ENCODE data around the gene MFSD6L.

MFSD6L gene

DNA sequence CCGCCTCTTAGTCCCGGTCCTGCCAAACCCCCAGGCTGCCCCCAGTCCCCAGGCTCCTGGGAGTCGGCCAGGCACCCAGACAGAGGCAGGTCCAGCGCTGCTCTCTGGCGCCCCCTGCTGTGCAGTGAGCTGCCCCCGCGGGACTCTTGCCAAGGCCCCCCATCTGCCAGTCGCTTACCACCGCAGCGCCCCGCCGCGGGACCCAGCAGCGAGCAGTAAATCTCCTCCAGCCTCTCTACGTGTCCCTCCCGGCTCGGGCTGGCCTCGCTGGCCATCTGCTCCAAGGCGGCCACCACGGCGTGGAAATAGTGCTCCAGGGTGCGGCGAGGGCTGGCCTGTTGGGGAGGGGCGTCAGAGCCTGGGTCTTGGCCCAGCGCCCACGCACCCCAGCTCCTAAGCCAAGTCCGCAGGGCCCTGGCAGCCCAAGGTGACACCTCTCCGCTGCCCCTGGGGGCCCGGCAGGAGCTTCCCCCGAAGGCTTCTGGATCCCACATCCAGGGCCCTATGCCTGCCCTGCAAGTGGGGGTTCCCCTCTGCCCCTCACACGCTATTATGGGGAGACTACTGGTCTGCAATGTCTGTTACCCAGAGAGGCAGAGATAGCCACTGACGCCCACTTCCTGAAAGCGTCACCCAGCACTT lies 33.7 kb upstream of the MFSD6L start:
- POLR2A ChIA-PET = no interaction called here
- no peak for DNase-seq (ENCODE audit: low read depth, low spot score)
- CTCF ChIA-PET = no interaction called here
- H3K4me3 ChIP-seq (ENCODE audit: low read depth, low read length) = no peak overlapping the region
- TF ChIP-seq, protein P1, sequence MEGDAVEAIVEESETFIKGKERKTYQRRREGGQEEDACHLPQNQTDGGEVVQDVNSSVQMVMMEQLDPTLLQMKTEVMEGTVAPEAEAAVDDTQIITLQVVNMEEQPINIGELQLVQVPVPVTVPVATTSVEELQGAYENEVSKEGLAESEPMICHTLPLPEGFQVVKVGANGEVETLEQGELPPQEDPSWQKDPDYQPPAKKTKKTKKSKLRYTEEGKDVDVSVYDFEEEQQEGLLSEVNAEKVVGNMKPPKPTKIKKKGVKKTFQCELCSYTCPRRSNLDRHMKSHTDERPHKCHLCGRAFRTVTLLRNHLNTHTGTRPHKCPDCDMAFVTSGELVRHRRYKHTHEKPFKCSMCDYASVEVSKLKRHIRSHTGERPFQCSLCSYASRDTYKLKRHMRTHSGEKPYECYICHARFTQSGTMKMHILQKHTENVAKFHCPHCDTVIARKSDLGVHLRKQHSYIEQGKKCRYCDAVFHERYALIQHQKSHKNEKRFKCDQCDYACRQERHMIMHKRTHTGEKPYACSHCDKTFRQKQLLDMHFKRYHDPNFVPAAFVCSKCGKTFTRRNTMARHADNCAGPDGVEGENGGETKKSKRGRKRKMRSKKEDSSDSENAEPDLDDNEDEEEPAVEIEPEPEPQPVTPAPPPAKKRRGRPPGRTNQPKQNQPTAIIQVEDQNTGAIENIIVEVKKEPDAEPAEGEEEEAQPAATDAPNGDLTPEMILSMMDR (IDR thresholded peaks at IDR 0.05; ENCODE audit: insufficient read depth, low read length, missing control alignments) = peak; percentile 16

DNA sequence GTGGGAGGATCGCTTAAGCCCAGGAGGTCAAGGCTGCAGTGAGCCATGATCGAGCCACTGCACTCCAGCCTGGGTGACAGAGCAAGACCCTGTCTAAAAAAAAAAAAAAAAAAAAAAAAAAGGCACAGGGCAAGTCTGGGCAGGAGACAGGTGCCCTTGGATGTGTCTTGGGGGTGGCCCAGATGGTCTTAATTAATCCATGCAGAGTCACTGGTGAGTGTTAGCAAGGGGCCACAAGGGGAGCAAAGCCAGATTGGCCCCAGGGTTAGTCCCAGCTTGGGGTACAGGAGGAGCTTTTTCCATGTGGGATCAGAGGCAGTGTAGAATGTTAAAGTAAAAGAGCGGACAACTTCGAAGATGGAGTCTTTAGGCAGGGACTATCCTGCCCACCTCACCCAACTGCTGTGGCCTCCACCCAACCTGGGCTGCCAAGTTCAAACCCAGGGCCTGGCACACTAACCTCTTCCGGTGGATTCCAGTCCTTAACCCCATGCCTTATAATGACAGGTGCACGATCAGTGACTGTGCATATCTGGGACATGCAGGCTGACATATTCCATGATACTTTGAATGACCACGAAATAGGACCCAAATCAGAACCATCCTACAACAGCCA lies 32.2 kb upstream of the MFSD6L start:
- no peak for DNase-seq (ENCODE audit: low read depth, low spot score)
- CTCF ChIA-PET = no interaction called here
- POLR2A ChIA-PET = no interaction called here
- TF ChIP-seq, protein P1 (IDR thresholded peaks at IDR 0.05; ENCODE audit: insufficient read depth, low read length, missing control alignments) = no peak
- no peak overlapping the region for H3K4me3 ChIP-seq (ENCODE audit: low read depth, low read length)

DNA sequence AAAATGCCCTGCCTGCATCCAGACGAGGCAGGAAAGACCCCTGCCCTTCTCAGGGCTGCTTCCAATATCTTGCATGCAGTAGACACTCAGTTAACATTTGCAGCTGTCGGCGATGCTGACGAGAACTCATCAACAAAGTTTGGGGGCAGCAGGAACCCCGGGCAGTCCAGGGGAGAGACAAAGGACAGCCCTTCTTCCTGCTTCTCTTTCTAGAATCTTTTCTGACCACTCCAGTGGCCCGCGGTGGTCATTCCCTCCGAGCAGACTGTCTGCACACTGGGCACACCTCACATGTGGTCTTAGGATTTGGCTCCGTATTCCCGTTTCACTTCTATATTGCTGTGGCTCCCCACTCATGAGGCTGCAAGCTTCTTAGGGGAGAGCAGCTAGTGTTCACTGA lies 31.0 kb upstream of the MFSD6L start:
- TF ChIP-seq, protein P1 (IDR thresholded peaks at IDR 0.05; ENCODE audit: insufficient read depth, low read length, missing control alignments) = no peak
- no peak overlapping the region for H3K4me3 ChIP-seq (ENCODE audit: low read depth, low read length)
- ChIA-PET POLR2A (no interaction called here), CTCF (no interaction called here)
- no peak for DNase-seq (ENCODE audit: low read depth, low spot score)

DNA sequence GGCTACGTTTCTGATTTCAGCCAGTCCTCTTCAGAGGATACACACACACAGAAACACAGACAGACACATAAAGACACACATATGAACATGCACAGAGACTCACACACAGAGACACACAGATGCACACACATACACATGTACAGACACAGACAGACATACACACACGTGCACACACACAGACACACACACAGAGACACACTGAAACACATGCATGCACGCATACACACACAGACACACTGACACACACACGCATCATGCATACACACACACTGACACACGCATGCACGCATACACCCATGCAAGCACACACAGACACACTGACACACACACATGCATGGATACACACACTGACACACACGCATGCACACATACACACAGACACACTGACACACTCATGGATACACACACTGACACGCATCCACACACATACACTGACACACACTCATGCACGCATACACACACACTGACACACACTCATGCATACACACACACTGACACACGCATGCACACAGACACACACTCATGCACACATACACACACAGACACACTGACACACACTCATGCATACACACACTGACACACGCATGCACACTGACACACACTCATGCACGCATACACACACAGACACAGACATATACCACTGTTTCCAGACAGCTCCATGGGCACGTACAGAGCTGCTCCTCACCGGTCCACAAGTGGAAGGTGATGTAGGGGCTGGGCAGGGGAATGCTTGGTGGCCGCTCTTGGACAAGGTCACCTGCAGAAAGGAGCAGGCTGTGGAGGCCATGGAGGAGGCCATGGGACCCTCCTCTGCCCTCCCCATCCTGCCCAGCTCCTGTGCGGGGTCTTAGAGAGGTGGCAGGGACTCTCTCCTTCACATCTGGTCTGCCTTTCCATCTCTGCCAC lies 30.1 kb upstream of the MFSD6L start:
- ChIA-PET CTCF (no interaction called here), POLR2A (no interaction called here)
- H3K4me3 ChIP-seq (ENCODE audit: low read depth, low read length) = no peak overlapping the region
- no peak for DNase-seq (ENCODE audit: low read depth, low spot score)
- TF ChIP-seq, protein P1 (IDR thresholded peaks at IDR 0.05; ENCODE audit: insufficient read depth, low read length, missing control alignments) = no peak

DNA sequence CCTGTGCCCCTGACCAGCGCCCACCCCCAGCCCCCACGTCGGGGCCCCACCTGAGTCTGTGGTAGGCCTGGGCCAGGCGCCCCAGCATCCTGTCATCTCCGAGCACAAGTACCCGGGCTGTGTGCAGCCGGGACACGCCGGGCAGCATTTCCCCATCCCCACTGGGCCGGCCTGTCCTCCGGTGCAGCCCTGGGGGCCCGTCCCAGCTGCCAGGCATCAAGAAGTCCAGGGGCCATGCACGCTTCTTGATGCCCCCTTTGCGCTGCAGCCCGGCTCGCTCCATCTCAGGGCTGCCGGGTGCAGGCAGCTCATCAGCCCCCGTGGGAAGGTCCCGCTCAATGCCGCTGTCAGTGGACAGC lies 29.3 kb upstream of the MFSD6L start:
- ChIA-PET CTCF (no interaction called here), POLR2A (no interaction called here)
- no peak overlapping the region for H3K4me3 ChIP-seq (ENCODE audit: low read depth, low read length)
- no peak for DNase-seq (ENCODE audit: low read depth, low spot score)
- TF ChIP-seq, protein P1 (IDR thresholded peaks at IDR 0.05; ENCODE audit: insufficient read depth, low read length, missing control alignments) = no peak

DNA sequence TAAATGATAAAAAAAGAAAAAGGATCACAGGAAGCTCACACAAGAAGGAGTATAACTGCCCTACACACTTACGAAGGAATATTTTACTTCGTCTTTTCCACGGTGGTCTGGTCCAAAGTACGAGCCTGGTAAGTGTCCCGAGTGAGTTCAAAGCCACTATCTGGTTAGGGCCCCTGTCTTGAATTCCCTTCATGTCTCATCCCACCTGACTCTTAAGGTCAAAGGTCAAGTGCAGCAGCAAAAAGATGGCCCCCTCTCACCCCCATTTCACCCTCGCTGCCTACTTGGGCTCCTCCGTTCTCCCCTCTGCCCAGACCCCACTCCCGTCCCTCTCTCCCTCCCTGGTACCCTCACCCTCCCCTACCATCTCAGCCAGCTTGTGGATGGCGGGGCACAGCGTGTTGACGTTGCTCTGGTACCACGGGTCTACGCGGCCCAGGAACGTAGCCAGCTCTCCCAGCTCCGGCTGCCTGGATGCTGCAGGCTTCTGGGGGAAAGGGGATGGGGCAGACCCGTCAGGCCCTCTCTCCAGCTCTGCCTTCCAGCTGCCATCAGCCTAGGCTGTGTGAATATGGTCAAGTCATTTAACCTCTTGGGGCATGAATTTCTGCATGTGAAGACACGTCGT lies 27.8 kb upstream of the MFSD6L start:
- H3K4me3 ChIP-seq (ENCODE audit: low read depth, low read length) = no peak overlapping the region
- TF ChIP-seq, protein P1 (IDR thresholded peaks at IDR 0.05; ENCODE audit: insufficient read depth, low read length, missing control alignments) = no peak
- POLR2A ChIA-PET = no interaction called here
- CTCF ChIA-PET = interaction anchor here (1.0 to 1.3 kb wide), 2 partner anchors 61 to 68 kb away, joined by 3 to 5 read pairs; no protein-coding TSS in a partner anchor
- DNase-seq (ENCODE audit: low read depth, low spot score) = no peak

All from AG04449 (cell line).